GM12864 (cell line): Measurements from ENCODE around the gene PARM1.

ENCODE experiments used
- DNase-seq: peaks from one replicate; pipeline ENCODE4 v3.0.0-alpha.2; 2011; ENCODE audit warnings: low read depth
- H3K4me3 ChIP-seq: 2 replicates; pipeline ENCODE4 v1.5.1; 2011; ENCODE audit warnings: mild to moderate bottlenecking, low read depth, low read length, control low read depth
- TF ChIP-seq, protein P1 (sequence below): IDR thresholded peaks from 2 replicates; pipeline ENCODE4 v1.5.1; 2011; ENCODE audit warnings: low read depth, mild to moderate bottlenecking, moderate library complexity, low read length, control low read depth, inconsistent platforms; ENCODE audit errors: missing control alignments

PARM1 gene

DNA sequence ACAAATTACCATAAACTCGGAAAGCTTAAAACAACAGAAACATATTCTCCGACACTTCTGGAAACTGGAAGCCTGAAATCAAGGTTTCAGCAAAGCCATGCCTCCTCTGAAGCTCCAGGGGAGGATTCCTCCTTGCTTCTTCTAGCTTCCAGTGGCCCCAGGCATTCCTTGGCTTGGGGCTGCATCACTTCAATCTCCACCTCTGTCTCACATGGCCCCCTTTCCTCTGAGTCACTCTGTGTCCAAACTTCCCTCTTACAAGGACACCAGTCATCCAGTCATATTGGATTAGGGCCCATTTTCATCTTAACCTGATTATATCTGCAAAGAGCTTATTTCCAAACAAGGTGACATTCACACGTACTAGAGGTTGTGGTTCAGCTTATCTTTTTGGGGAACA is 17.3 kb downstream of the PARM1 start:
- no peak overlapping the region for H3K4me3 ChIP-seq
- TF ChIP-seq, protein P1, sequence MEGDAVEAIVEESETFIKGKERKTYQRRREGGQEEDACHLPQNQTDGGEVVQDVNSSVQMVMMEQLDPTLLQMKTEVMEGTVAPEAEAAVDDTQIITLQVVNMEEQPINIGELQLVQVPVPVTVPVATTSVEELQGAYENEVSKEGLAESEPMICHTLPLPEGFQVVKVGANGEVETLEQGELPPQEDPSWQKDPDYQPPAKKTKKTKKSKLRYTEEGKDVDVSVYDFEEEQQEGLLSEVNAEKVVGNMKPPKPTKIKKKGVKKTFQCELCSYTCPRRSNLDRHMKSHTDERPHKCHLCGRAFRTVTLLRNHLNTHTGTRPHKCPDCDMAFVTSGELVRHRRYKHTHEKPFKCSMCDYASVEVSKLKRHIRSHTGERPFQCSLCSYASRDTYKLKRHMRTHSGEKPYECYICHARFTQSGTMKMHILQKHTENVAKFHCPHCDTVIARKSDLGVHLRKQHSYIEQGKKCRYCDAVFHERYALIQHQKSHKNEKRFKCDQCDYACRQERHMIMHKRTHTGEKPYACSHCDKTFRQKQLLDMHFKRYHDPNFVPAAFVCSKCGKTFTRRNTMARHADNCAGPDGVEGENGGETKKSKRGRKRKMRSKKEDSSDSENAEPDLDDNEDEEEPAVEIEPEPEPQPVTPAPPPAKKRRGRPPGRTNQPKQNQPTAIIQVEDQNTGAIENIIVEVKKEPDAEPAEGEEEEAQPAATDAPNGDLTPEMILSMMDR: no peak
- no peak for DNase-seq

GRCh38 chr4:74950882-74951281 is 18.0 kb downstream of the PARM1 start:
- no peak for DNase-seq
- TF ChIP-seq, protein P1: no peak
- H3K4me3 ChIP-seq: no peak overlapping the region

- TF ChIP-seq, protein P1: no peak
- no peak for DNase-seq
- H3K4me3 ChIP-seq: no peak overlapping the region
Measured at GRCh38 chr4:74953647-74954046, 20.7 kb downstream of the PARM1 start.

DNA sequence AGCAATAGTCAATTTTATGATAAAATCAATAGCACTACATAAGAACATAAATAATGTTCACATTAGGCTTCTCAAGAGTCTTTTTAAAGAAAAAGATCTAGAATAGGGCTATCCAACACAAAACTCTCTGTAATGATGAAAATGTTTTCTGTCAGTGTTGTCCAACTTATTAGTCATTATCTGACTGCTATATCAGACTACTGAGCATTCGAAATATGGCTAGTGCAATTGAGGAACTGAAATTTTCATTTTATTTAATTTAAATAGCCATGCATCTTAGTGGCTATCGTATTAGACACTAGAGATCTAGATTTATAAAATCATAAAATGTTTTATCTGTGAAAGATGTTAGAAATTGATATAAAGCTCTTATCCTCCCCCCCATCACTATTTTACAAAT is 26.0 kb downstream of the PARM1 start:
- H3K4me3 ChIP-seq: no peak overlapping the region
- TF ChIP-seq, protein P1: no peak
- no peak for DNase-seq

DNA sequence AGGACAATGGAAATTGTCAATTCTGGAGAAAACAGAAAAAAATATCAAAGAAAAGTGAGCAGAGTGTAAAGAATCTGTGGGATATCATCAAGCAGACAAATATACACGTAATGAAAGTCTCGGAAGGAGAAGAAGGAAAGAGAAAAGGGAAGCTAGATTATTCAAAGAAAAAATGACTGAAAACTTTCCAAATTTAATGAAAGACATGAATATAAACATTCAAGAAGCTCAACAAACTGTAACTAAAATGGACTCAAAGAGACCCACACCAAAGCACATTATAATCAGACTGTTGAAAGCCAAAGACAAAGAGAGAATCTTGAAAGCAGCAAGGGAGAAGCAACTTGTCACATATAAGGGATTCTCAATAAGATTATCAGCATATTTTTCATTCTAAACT is 28.3 kb downstream of the PARM1 start:
- no peak overlapping the region for H3K4me3 ChIP-seq
- DNase-seq: no peak
- TF ChIP-seq, protein P1: no peak

DNA sequence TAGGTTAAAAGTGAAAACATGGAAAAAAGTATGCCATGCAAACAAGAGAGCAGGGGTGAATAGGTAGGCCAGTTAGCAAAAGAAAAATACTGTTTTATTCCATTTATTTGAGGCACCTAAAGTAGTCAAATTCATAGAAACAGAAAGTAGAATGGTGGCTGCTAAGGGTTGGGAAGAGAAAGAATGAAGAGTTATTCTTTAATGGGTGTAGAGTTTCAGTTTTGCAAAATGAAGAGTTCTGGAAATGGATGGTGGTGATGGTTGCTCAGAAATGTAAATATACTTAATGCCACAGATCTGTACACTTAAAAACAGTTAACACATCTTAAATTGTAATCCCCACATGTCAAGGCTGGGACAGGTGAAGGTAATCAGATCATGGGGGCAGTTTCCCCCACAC is 29.7 kb downstream of the PARM1 start:
- TF ChIP-seq, protein P1: no peak
- no peak overlapping the region for H3K4me3 ChIP-seq
- no peak for DNase-seq

DNA sequence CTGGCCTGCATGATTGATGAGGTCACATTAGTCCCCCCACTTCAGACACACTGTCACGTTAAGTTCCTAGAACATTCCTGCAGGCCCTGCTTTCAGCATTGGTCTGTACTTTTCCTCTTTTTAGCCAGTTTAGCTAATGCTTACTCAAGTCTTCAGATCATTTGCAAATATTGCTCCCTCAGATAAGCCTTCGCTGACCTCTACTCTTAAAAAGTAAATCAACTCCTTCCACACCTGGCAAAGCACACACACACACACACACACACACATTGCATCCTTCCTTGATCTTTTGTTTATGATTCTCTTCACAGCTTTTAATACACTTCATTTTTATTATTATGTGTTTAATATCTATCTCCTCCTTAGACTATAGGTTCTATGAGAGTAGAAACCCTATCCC is 31.4 kb downstream of the PARM1 start:
- H3K4me3 ChIP-seq: no peak overlapping the region
- TF ChIP-seq, protein P1: no peak
- no peak for DNase-seq
